ENCODE data around the gene KRT71. TPM values are rescaled to one million over a fixed set of nuclear protein-coding genes. Genes with fewer than 3 reads are reported as not detected.

The KRT71 gene
- total and polyA plus RNA-seq, 5 donors from 2014 or later = not detected

- H3K27me3 ChIP-seq (ENCODE audit: control insufficient read depth, insufficient read depth, low read length) = no peaks in the 10 kb centered on the region
- H3K27ac ChIP-seq (ENCODE audit: insufficient read depth, low read length, poor library complexity, severe bottlenecking) = no peak overlapping the region
- H3K4me1 Mint-ChIP-seq = no peaks in the 10 kb centered on the region
- H3K9me3 Mint-ChIP-seq = no peaks in the 10 kb centered on the region
- H3K4me3 ChIP-seq (ENCODE audit: low read depth, low read length) = no peak overlapping the region
- no peaks in the 10 kb centered on the region for H3K9me3 ChIP-seq (ENCODE audit: control insufficient read depth in 2 of 2, low read length in 2 of 2)
- H3K27ac Mint-ChIP-seq = no peak overlapping the region
- H3K4me3 Mint-ChIP-seq = no peak overlapping the region
- no peaks in the 10 kb centered on the region for H3K36me3 Mint-ChIP-seq
- H3K4me1 ChIP-seq (ENCODE audit: control insufficient read depth, insufficient read depth, low read length, poor library complexity, severe bottlenecking) = no peaks in the 10 kb centered on the region
- no peaks in the 10 kb centered on the region for H3K36me3 ChIP-seq (ENCODE audit: control insufficient read depth, insufficient read depth, low read length)
- DNase-seq (no peak), ATAC-seq (ENCODE audit: low read depth in 2 of 2) (no peak)
- H3K27me3 Mint-ChIP-seq = no peaks in the 10 kb centered on the region
Observed at GRCh38 chr12:52517888-52518287, 35.1 kb downstream of the KRT71 start.

- ATAC-seq (ENCODE audit: low read depth in 2 of 2) (no peak), DNase-seq (no peak)
- H3K9me3 ChIP-seq (ENCODE audit: control insufficient read depth in 2 of 2, low read length in 2 of 2) = no peaks in the 10 kb centered on the region
- H3K27ac ChIP-seq (ENCODE audit: insufficient read depth, low read length, poor library complexity, severe bottlenecking) = no peak overlapping the region
- Mint-ChIP-seq H3K36me3 (no peaks in the 10 kb centered on the region), H3K4me1 (no peaks in the 10 kb centered on the region), H3K4me3 (no peak overlapping the region), H3K9me3 (no peaks in the 10 kb centered on the region), H3K27ac (no peak overlapping the region), H3K27me3 (no peaks in the 10 kb centered on the region)
- H3K27me3 ChIP-seq (ENCODE audit: control insufficient read depth, insufficient read depth, low read length) = no peaks in the 10 kb centered on the region
- H3K4me1 ChIP-seq (ENCODE audit: control insufficient read depth, insufficient read depth, low read length, poor library complexity, severe bottlenecking) = no peaks in the 10 kb centered on the region
- no peaks in the 10 kb centered on the region for H3K36me3 ChIP-seq (ENCODE audit: control insufficient read depth, insufficient read depth, low read length)
- no peak overlapping the region for H3K4me3 ChIP-seq (ENCODE audit: low read depth, low read length)
Observed at GRCh38 chr12:52517005-52517835, 35.7 kb downstream of the KRT71 start.

- no peak for DNase-seq
- Mint-ChIP-seq H3K27me3 (no peaks in the 10 kb centered on the region), H3K4me3 (no peak overlapping the region), H3K9me3 (peaks cover 0 to 5% (median 2%) of the 10 kb centered on the region in 7 donors), H3K4me1 (no peaks in the 10 kb centered on the region), H3K36me3 (no peaks in the 10 kb centered on the region), H3K27ac (no peak overlapping the region)
- H3K9me3 ChIP-seq (ENCODE audit: control insufficient read depth in 2 of 2, low read length in 2 of 2) = peaks cover 2 to 7% of the 10 kb centered on the region in 2 experiments
- no peak overlapping the region for H3K4me3 ChIP-seq (ENCODE audit: low read depth, low read length)
- no peak for ATAC-seq (ENCODE audit: low read depth in 2 of 2)
- H3K27me3 ChIP-seq (ENCODE audit: control insufficient read depth, insufficient read depth, low read length) = no peaks in the 10 kb centered on the region
- H3K4me1 ChIP-seq (ENCODE audit: control insufficient read depth, insufficient read depth, low read length, poor library complexity, severe bottlenecking) = no peaks in the 10 kb centered on the region
- H3K27ac ChIP-seq (ENCODE audit: insufficient read depth, low read length, poor library complexity, severe bottlenecking) = no peak overlapping the region
- no peaks in the 10 kb centered on the region for H3K36me3 ChIP-seq (ENCODE audit: control insufficient read depth, insufficient read depth, low read length)
Observed at GRCh38 chr12:52515927-52516831, 36.8 kb downstream of the KRT71 start.

GRCh38 chr12:52515319-52515646, 37.7 kb downstream of the KRT71 start:
- H3K36me3 ChIP-seq (ENCODE audit: control insufficient read depth, insufficient read depth, low read length) = no peaks in the 10 kb centered on the region
- peaks cover 0 to 8% (median 2%) of the 10 kb centered on the region in 7 donors for H3K9me3 Mint-ChIP-seq
- H3K27me3 Mint-ChIP-seq = peaks cover 3% of the 10 kb centered on the region
- no peak overlapping the region for H3K4me3 Mint-ChIP-seq
- no peaks in the 10 kb centered on the region for H3K27me3 ChIP-seq (ENCODE audit: control insufficient read depth, insufficient read depth, low read length)
- H3K4me3 ChIP-seq (ENCODE audit: low read depth, low read length) = no peak overlapping the region
- H3K27ac Mint-ChIP-seq = no peak overlapping the region
- DNase-seq (no peak), ATAC-seq (ENCODE audit: low read depth in 2 of 2) (no peak)
- H3K4me1 Mint-ChIP-seq = no peaks in the 10 kb centered on the region
- H3K4me1 ChIP-seq (ENCODE audit: control insufficient read depth, insufficient read depth, low read length, poor library complexity, severe bottlenecking) = no peaks in the 10 kb centered on the region
- no peaks in the 10 kb centered on the region for H3K36me3 Mint-ChIP-seq
- no peak overlapping the region for H3K27ac ChIP-seq (ENCODE audit: insufficient read depth, low read length, poor library complexity, severe bottlenecking)
- H3K9me3 ChIP-seq (ENCODE audit: control insufficient read depth in 2 of 2, low read length in 2 of 2) = peaks cover 9 to 16% of the 10 kb centered on the region in 2 experiments

GRCh38 chr12:52514471-52515318, 38.2 kb downstream of the KRT71 start:
- H3K9me3 ChIP-seq (ENCODE audit: control insufficient read depth in 2 of 2, low read length in 2 of 2) = peaks cover 9 to 16% of the 10 kb centered on the region in 2 experiments
- H3K27me3 ChIP-seq (ENCODE audit: control insufficient read depth, insufficient read depth, low read length) = no peaks in the 10 kb centered on the region
- DNase-seq = no peak
- H3K27ac ChIP-seq (ENCODE audit: insufficient read depth, low read length, poor library complexity, severe bottlenecking) = no peak overlapping the region
- Mint-ChIP-seq H3K36me3 (no peaks in the 10 kb centered on the region), H3K27ac (no peak overlapping the region), H3K9me3 (peaks cover 0 to 9% (median 2%) of the 10 kb centered on the region in 7 donors), H3K4me1 (no peaks in the 10 kb centered on the region), H3K4me3 (no peak overlapping the region), H3K27me3 (peaks cover 4% of the 10 kb centered on the region)
- no peaks in the 10 kb centered on the region for H3K36me3 ChIP-seq (ENCODE audit: control insufficient read depth, insufficient read depth, low read length)
- ATAC-seq (ENCODE audit: low read depth in 2 of 2) = no peak
- H3K4me1 ChIP-seq (ENCODE audit: control insufficient read depth, insufficient read depth, low read length, poor library complexity, severe bottlenecking) = no peaks in the 10 kb centered on the region
- H3K4me3 ChIP-seq (ENCODE audit: low read depth, low read length) = no peak overlapping the region

- H3K36me3 Mint-ChIP-seq = no peaks in the 10 kb centered on the region
- H3K4me3 Mint-ChIP-seq = no peak overlapping the region
Observed at GRCh38 chr12:52513736-52514135, 39.2 kb downstream of the KRT71 start.

GRCh38 chr12:52508211-52508610, 44.7 kb downstream of the KRT71 start:
- no peaks in the 10 kb centered on the region for H3K36me3 ChIP-seq (ENCODE audit: control insufficient read depth, insufficient read depth, low read length)
- H3K27ac Mint-ChIP-seq = no peak overlapping the region
- no peak overlapping the region for H3K4me3 Mint-ChIP-seq
- H3K27me3 Mint-ChIP-seq = peaks cover 41% of the 10 kb centered on the region
- H3K4me1 ChIP-seq (ENCODE audit: control insufficient read depth, insufficient read depth, low read length, poor library complexity, severe bottlenecking) = no peaks in the 10 kb centered on the region
- peaks cover 4% of the 10 kb centered on the region for H3K27me3 ChIP-seq (ENCODE audit: control insufficient read depth, insufficient read depth, low read length)
- no peaks in the 10 kb centered on the region for H3K4me1 Mint-ChIP-seq
- ATAC-seq (ENCODE audit: low read depth in 2 of 2) = no peak
- no peak for DNase-seq
- H3K36me3 Mint-ChIP-seq = no peaks in the 10 kb centered on the region
- no peak overlapping the region for H3K4me3 ChIP-seq (ENCODE audit: low read depth, low read length)
- H3K27ac ChIP-seq (ENCODE audit: insufficient read depth, low read length, poor library complexity, severe bottlenecking) = no peak overlapping the region
- H3K9me3 Mint-ChIP-seq = peaks cover 0 to 9% (median 4%) of the 10 kb centered on the region in 7 donors
- peaks cover 9 to 16% of the 10 kb centered on the region in 2 experiments for H3K9me3 ChIP-seq (ENCODE audit: control insufficient read depth in 2 of 2, low read length in 2 of 2)

More at GRCh38 chr12:52513736-52514135, 39.2 kb downstream of the KRT71 start:
- Mint-ChIP-seq H3K4me1 (no peaks in the 10 kb centered on the region), H3K27me3 (peaks cover 12% of the 10 kb centered on the region), H3K9me3 (peaks cover 0 to 9% (median 2%) of the 10 kb centered on the region in 7 donors), H3K27ac (no peak overlapping the region)
- H3K9me3 ChIP-seq (ENCODE audit: control insufficient read depth in 2 of 2, low read length in 2 of 2) = peaks cover 9 to 16% of the 10 kb centered on the region in 2 experiments
- no peaks in the 10 kb centered on the region for H3K4me1 ChIP-seq (ENCODE audit: control insufficient read depth, insufficient read depth, low read length, poor library complexity, severe bottlenecking)
- no peaks in the 10 kb centered on the region for H3K27me3 ChIP-seq (ENCODE audit: control insufficient read depth, insufficient read depth, low read length)
- H3K36me3 ChIP-seq (ENCODE audit: control insufficient read depth, insufficient read depth, low read length) = no peaks in the 10 kb centered on the region
- no peak overlapping the region for H3K27ac ChIP-seq (ENCODE audit: insufficient read depth, low read length, poor library complexity, severe bottlenecking)
- ATAC-seq (ENCODE audit: low read depth in 2 of 2) (no peak), DNase-seq (no peak)
- H3K4me3 ChIP-seq (ENCODE audit: low read depth, low read length) = no peak overlapping the region

All from CD4-positive, CD25-positive, alpha-beta regulatory T cell (primary cell).